ENCODE results near the gene BCORL1. TPM values are rescaled to one million over a fixed set of nuclear protein-coding genes. Genes with fewer than 3 reads are reported as not detected.

BCORL1 gene
- total and polyA plus RNA-seq, 2 donors (not counting 3 experiments of a cell fraction or from before 2014, with no cell fraction given): 1.8 to 13.1 TPM

- Histone ChIP-seq H4K20me1 (replicated peaks; ENCODE audit: control insufficient read depth, extremely low read depth, insufficient read depth, low read length) (no peaks in the 10 kb centered on the region), H3K79me2 (ENCODE audit: control insufficient read depth, insufficient read depth, low read length) (no peaks in the 10 kb centered on the region), H3K9ac (replicated peaks; ENCODE audit: extremely low read depth, insufficient read depth, low read length) (no peak overlapping the region), H3K9me1 (replicated peaks; ENCODE audit: control insufficient read depth, extremely low read depth, insufficient read depth, low read length) (no peaks in the 10 kb centered on the region), H3K36me3 (ENCODE audit: control insufficient read depth in 2 of 2, extremely low read depth in 1 of 2, insufficient read depth in 2 of 2, low read length in 2 of 2) (peaks cover 4 to 12% of the 10 kb centered on the region in 2 experiments), H3K4me3 (replicated peaks in 1 of 3; ENCODE audit: insufficient read depth in 1 of 3, low read depth in 1 of 3, low read length in 3 of 3) (no peak overlapping the region), H3K27ac (ENCODE audit: insufficient read depth, low read depth, low read length) (no peak overlapping the region), H3K4me2 (ENCODE audit: insufficient read depth, low read length) (no peak overlapping the region), H3K27me3 (ENCODE audit: control insufficient read depth in 2 of 2, insufficient read depth in 2 of 2, low read length in 2 of 2) (no peaks in the 10 kb centered on the region), H2AFZ (ENCODE audit: low read depth, low read length) (no peak overlapping the region), H3K4me1 (ENCODE audit: control insufficient read depth, extremely low read depth, insufficient read depth, low read length) (no peaks in the 10 kb centered on the region), H3K9me3 (replicated peaks; ENCODE audit: control insufficient read depth, insufficient read depth, low read length) (no peaks in the 10 kb centered on the region)
- ChIA-PET CTCF (interaction anchor here (2.4 kb wide), 1 partner anchor 13 kb away, joined by 5 read pairs; no protein-coding TSS in a partner anchor), POLR2A (no interaction called here)
- no peak for DNase-seq (ENCODE audit: low read depth, low spot score)
- intact Hi-C loops (cut with micrococcal nuclease) (no loop called here), dilution Hi-C loops (cut with MboI; ENCODE audit: extremely low pct_ligation_motif_present, low sequenced_read_pairs) (no loop called here)
- no TSS peak for BruUV-seq (replicated peaks)
- TF ChIP-seq POLR2AphosphoS5 (IDR thresholded peaks at IDR 0.05; ENCODE audit: insufficient read depth, low read depth, low read length) (no peak), JUN (IDR thresholded peaks at IDR 0.05; ENCODE audit: borderline replicate concordance, insufficient read depth, insufficient read length, low read depth) (no peak), POLR2A (IDR thresholded peaks at IDR 0.05; ENCODE audit: low read depth, low read length) (no peak), MAX (IDR thresholded peaks at IDR 0.05; ENCODE audit: insufficient read depth, insufficient read length) (no peak), MYC (IDR thresholded peaks at IDR 0.05; ENCODE audit: low read depth, low read length) (no peak), FOS (IDR thresholded peaks at IDR 0.05; ENCODE audit: borderline replicate concordance, insufficient read depth, low read length) (no peak), CTCF (IDR thresholded peaks at IDR 0.05; ENCODE audit: extremely low read depth in 1 of 2, insufficient read depth in 1 of 2, low read depth in 1 of 2, low read length in 2 of 2) (no peak), GATA2 (IDR thresholded peaks at IDR 0.05; ENCODE audit: insufficient read depth, insufficient read length, low read depth, low read length) (no peak), EZH2 (IDR thresholded peaks at IDR 0.05; ENCODE audit: borderline replicate concordance, low read depth, low read length, severe bottlenecking) (no peak)
- FAIRE-seq: no peak
Measured at GRCh38 chrX:130047416-130047815, 65.0 kb downstream of the BCORL1 start.

Data from endothelial cell of umbilical vein (primary cell).